GM12801 (cell line): ENCODE results near the gene LSM7.

Experiments
- CTCF ChIP-seq: IDR thresholded peaks from one replicate; pipeline ENCODE4 v1.5.1; 2011; ENCODE audit warnings: control low read depth; ENCODE audit not compliant: insufficient read length; ENCODE audit errors: extremely low read depth

LSM7 gene

GRCh38 chr19:2329149-2329478 is 728 bp upstream of the LSM7 start:
- no peak for TF ChIP-seq CTCF

GRCh38 chr19:2327773-2328400 is 499 bp downstream of the LSM7 start:
- no peak for TF ChIP-seq CTCF

- TF ChIP-seq CTCF, result no peak
These were observed 1.6 kb downstream of the LSM7 start for GRCh38 chr19:2326699-2327360.

- TF ChIP-seq CTCF, result no peak
These were observed 2.9 kb downstream of the LSM7 start for GRCh38 chr19:2325281-2326046.

GRCh38 chr19:2324220-2324948 is 4.0 kb downstream of the LSM7 start:
- TF ChIP-seq CTCF, result no peak

- TF ChIP-seq CTCF, result no peak
These were observed 4.7 kb downstream of the LSM7 start for GRCh38 chr19:2323707-2324106.
